Measurements from ENCODE around the gene MAP1A.

The MAP1A gene

GRCh38 chr15:43511012-43511885 lies 6.2 kb upstream of the MAP1A start:
- DNase-seq = no peak

DNA sequence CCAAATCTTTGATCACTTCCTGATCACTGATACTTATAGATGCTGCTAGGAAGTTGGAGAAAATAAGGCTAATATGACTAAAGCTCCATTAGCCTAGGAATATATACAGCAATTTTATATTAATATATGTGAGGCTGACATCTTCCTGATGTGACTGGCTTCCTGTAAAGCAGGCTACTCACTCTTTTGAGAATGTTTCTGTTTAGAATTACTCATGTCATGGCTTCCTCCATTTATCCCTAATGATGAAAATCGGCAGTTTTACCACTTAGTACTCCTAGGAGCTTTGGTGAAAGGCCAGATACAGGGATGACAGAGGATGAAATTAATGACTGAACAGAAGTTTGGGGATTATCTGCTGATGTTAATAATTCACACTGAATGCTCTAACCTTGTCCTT lies 3.9 kb upstream of the MAP1A start:
- DNase-seq = no peak

DNA sequence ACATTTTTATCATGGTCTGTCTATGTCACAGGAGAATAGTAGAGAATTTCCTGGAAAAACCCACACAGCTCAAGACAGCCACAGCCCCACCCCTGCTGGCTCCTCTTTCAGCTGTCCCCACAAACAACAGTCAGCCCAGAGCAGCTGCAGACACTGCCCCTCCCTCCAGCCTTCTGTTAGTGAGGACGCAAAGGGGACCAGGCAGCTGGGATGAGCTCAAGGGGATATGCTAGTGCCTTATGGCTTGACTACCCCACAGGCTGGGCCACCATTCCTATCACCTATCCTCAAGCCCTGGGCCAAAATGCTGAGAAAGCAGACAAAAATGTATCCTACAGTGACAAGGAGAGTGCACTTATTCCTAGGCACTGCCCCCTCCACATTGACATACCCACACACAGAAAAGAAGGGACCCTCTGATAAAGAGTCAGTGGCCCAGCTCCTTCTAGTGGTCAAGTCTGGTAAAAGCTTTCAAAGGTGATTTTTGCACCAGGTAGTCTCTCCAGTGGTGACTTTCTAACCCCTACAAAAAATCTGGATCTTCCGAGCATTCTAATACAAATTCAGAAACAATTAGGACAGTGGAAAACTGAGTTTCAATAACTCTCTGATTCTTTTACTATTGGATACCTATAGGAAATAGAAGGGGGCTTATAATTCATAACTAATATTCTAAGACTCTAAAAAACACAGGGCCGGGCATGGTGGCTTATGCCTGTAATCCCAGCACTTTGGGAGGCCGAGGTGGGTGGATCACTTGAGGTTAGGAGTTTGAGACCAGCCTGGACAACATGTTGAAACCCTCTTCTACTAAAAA lies 3.0 kb upstream of the MAP1A start:
- DNase-seq = no peak

DNA sequence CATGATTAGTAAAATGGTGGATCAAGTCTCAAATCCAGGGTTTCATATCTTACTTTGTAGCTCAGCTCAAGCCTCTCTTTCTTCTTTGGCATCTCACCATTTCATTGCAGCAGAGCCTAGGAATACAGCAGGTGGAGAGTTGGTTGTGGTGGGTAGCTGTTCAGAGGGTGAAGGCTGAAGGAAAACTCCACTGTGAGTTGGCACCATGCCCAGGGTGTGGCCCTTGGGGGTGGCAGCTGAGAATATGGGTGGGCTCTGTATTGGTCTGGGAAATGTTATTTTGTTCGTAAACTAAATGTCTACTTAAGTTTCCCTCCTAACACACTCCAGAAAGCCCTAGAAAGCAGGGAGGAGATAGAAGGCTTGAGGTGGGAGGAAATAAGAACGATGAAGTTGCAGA lies 1.7 kb upstream of the MAP1A start:
- no peak for DNase-seq

- no peak for DNase-seq
These were observed 1.2 kb upstream of the MAP1A start for GRCh38 chr15:43516185-43516584.

GRCh38 chr15:43516801-43517353 lies 531 bp upstream of the MAP1A start:
- DNase-seq = no peak

GRCh38 chr15:43518197-43518761 lies 871 bp downstream of the MAP1A start:
- no peak for DNase-seq

DNA sequence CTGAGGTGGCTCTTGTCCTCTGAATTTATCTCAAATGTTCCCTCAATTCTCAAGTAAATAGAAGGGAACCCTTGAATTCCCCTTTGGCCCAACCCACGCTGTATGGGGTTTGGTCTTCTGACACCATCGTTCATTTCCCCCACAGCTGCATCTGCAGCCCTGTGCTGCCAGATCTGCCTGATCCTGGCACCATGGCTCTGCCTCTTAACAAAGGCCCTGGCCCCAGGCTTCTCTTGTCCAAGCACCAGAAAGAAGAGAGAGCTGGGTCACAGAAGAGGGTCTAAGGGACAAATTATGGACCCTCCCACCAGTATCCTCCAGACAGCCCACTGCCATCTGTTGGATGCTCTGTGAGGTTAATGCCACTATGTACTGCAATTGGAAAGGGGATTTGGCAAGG lies 1.8 kb downstream of the MAP1A start:
- no peak for DNase-seq

GRCh38 chr15:43520138-43520537 lies 2.7 kb downstream of the MAP1A start:
- DNase-seq = no peak

- no peak for DNase-seq
These were observed 4.0 kb downstream of the MAP1A start for GRCh38 chr15:43521419-43521818.

DNA sequence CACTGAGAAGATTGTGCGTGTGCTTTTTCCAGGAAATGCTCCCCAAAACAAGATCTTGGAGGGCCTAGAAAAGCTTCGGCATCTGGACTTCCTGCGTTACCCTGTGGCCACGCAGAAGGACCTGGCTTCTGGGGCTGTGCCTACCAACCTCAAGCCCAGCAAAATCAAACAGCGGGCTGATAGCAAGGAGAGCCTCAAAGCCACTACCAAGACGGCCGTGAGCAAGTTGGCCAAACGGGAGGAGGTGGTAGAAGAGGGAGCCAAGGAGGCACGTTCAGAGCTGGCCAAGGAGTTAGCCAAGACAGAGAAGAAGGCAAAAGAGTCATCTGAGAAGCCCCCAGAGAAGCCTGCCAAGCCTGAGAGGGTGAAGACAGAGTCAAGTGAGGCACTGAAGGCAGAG lies 4.8 kb downstream of the MAP1A start:
- no peak for DNase-seq

- DNase-seq = no peak
These were observed 6.2 kb downstream of the MAP1A start for GRCh38 chr15:43523646-43524045.

DNA sequence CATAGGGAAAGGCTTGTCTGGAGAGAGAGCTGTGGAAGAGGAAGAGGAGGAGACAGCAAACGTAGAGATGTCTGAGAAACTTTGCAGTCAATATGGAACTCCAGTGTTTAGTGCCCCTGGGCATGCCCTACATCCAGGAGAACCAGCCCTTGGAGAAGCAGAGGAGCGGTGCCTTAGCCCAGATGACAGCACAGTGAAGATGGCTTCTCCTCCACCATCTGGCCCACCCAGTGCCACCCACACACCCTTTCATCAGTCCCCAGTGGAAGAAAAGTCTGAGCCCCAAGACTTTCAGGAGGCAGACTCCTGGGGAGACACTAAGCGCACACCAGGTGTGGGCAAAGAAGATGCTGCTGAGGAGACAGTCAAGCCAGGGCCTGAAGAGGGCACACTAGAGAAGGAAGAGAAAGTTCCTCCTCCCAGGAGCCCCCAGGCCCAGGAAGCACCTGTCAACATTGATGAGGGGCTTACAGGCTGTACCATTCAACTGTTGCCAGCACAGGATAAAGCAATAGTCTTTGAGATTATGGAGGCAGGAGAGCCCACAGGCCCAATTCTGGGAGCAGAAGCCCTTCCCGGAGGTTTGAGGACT lies 6.9 kb downstream of the MAP1A start:
- no peak for DNase-seq

DNA sequence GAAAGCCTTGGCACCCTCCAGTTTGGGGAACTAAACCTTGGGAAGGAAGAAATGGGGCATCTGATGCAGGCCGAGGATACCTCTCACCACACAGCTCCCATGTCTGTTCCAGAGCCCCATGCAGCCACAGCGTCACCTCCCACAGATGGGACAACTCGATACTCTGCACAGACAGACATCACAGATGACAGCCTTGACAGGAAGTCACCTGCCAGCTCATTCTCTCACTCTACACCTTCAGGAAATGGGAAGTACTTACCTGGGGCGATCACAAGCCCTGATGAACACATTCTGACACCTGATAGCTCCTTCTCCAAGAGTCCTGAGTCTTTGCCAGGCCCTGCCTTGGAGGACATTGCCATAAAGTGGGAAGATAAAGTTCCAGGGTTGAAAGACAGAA lies 7.7 kb downstream of the MAP1A start:
- DNase-seq = no peak

DNA sequence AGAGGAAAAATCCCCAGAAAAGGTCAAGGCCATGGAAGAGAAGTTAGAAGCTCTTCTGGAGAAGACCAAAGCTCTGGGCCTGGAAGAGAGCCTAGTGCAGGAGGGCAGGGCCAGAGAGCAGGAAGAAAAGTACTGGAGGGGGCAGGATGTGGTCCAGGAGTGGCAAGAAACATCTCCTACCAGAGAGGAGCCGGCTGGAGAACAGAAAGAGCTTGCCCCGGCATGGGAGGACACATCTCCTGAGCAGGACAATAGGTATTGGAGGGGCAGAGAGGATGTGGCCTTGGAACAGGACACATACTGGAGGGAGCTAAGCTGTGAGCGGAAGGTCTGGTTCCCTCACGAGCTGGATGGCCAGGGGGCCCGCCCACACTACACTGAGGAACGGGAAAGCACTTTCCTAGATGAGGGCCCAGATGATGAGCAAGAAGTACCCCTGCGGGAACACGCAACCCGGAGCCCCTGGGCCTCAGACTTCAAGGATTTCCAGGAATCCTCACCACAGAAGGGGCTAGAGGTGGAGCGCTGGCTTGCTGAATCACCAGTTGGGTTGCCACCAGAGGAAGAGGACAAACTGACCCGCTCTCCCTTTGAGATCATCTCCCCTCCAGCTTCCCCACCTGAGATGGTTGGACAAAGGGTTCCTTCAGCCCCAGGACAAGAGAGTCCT lies 9.0 kb downstream of the MAP1A start:
- no peak for DNase-seq

DNA sequence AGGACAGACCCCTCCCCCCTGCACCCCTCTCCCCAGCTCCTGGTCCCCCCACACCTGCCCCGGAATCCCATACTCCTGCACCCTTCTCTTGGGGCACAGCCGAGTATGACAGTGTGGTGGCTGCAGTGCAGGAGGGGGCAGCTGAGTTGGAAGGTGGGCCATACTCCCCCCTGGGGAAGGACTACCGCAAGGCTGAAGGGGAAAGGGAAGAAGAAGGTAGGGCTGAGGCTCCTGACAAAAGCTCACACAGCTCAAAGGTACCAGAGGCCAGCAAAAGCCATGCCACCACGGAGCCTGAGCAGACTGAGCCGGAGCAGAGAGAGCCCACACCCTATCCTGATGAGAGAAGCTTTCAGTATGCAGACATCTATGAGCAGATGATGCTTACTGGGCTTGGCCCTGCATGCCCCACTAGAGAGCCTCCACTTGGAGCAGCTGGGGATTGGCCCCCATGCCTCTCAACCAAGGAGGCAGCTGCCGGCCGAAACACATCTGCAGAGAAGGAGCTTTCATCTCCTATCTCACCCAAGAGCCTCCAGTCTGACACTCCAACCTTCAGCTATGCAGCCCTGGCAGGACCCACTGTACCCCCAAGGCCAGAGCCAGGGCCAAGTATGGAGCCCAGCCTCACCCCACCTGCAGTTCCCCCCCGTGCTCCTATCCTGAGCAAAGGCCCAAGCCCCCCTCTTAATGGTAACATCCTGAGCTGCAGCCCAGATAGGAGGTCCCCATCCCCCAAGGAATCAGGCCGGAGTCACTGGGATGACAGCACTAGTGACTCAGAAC lies 9.8 kb downstream of the MAP1A start:
- no peak for DNase-seq

- no peak for DNase-seq
These were observed 10.6 kb downstream of the MAP1A start for GRCh38 chr15:43527802-43528541.

DNA sequence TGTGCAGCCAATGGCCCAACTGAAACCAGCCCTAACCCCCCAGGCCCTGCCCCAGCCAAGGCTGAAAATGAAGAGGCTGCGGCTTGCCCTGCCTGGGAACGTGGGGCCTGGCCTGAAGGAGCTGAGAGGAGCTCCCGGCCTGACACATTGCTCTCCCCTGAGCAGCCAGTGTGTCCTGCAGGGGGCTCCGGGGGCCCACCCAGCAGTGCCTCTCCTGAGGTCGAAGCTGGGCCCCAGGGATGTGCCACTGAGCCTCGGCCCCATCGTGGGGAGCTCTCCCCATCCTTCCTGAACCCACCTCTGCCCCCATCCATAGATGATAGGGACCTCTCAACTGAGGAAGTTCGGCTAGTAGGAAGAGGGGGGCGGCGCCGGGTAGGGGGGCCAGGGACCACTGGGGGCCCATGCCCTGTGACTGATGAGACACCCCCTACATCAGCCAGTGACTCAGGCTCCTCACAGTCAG lies 11.2 kb downstream of the MAP1A start:
- no peak for DNase-seq

DNA sequence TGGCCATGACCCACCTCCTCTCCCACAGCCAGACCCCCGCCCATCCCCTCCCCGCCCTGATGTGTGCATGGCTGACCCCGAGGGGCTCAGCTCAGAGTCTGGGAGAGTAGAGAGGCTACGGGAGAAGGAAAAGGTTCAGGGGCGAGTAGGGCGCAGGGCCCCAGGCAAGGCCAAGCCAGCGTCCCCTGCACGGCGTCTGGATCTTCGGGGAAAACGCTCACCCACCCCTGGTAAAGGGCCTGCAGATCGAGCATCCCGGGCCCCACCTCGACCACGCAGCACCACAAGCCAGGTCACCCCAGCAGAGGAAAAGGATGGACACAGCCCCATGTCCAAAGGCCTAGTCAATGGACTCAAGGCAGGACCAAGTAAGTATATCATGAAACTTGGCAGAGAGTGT lies 11.7 kb downstream of the MAP1A start:
- DNase-seq = no peak

- no peak for DNase-seq
These were observed 12.4 kb downstream of the MAP1A start for GRCh38 chr15:43529587-43530345.
